Activated CD8-positive, alpha-beta T cell treated with anti-CD3 and anti-CD28 coated beads for 36 hours (primary cell): ENCODE measurements around the gene IYD. TPM values are rescaled to one million over a fixed set of nuclear protein-coding genes. Genes with fewer than 3 reads are reported as not detected.
"Not testable (repeated sequence)": the region's sequence is repeated elsewhere in the genome, so short reads cannot be mapped to it uniquely, and the experiment has no call there.

Source experiments
- ATAC-seq: fragments of 200-7000 bp; cut with Tn5 transposase; one replicate; pipeline ENCODE4 v1.10.0; 2021; ENCODE audit warnings: mild to moderate bottlenecking, moderate library complexity
- CTCF ChIA-PET: fragments of 350-600 bp; sonication (Branson Sonifier 250); formaldehyde crosslinking; loops from one replicate; lab custom pipeline; 2021; ENCODE audit warnings: antibody characterized with exemption; lab: Charles Lee
- POLR2A ChIA-PET: fragments of 350-600 bp; sonication (Branson Sonifier 250); formaldehyde crosslinking; loops from one replicate; lab custom pipeline; 2021; ENCODE audit warnings: antibody characterized with exemption; lab: Charles Lee
- DNase-seq: peaks from one replicate; pipeline ENCODE4 v3.0.0-alpha.2; 2020
- H3K27ac Mint-ChIP-seq: one replicate; pipeline ENCODE4 v1.8.0; 2021; ENCODE audit warnings: mild to moderate bottlenecking, mixed read lengths
- H3K27me3 Mint-ChIP-seq: one replicate; pipeline ENCODE4 v1.8.0; 2021; ENCODE audit warnings: mixed read lengths
- H3K36me3 Mint-ChIP-seq: one replicate; pipeline ENCODE4 v1.8.0; 2021; ENCODE audit warnings: low read depth, mixed read lengths
- H3K4me1 Mint-ChIP-seq: one replicate; pipeline ENCODE4 v1.8.0; 2021; ENCODE audit warnings: low read depth, mixed read lengths
- H3K4me3 Mint-ChIP-seq: one replicate; pipeline ENCODE4 v1.8.0; 2021; ENCODE audit warnings: mild to moderate bottlenecking, moderate library complexity, mixed read lengths
- H3K9me3 Mint-ChIP-seq: one replicate; pipeline ENCODE4 v1.8.0; 2021; ENCODE audit warnings: mixed read lengths
- intact Hi-C: fragments of 100-400 bp; cut with micrococcal nuclease; formaldehyde crosslinking; loops from one replicate; pipeline ENCODE4 v1.10.0; 2022
- total RNA-seq, 2 experiments: library from RNA; stranded (reverse); gene quantifications; one replicate each; pipeline ENCODE4 v1.2.3, GENCODE V29; 2021
- TF ChIP-seq, protein P1 (sequence below): fragments of 200-600 bp; IDR thresholded peaks from one replicate; pipeline ENCODE4 v1.8.0; 2022; ENCODE audit warnings: antibody characterized with exemption, mild to moderate bottlenecking

Gene IYD
- total RNA-seq, 2 experiments from 2014 or later = not detected

DNA sequence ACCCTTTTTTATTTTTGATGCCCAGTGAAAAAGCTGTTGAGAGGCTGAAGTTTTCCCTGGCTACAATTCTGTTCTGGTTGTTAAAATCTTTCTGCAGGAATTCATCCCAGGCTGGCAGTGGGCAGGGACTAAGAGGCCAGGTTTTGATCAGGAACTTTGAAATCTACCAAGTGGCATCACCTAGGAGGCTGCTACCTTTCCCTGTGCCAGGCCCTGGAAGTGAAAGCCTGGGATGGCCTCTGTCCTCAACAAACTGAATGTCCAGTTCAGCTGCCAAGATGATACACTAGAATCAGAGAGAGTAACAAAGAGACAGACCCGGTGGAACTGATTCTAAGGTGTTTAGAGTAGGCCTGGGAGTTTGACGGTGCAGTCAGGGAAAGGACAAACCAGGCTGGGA lies 596 bp downstream of the IYD start:
- H3K36me3 Mint-ChIP-seq = no peaks in the 10 kb centered on the region
- no peak overlapping the region for H3K4me3 Mint-ChIP-seq
- TF ChIP-seq, protein P1, sequence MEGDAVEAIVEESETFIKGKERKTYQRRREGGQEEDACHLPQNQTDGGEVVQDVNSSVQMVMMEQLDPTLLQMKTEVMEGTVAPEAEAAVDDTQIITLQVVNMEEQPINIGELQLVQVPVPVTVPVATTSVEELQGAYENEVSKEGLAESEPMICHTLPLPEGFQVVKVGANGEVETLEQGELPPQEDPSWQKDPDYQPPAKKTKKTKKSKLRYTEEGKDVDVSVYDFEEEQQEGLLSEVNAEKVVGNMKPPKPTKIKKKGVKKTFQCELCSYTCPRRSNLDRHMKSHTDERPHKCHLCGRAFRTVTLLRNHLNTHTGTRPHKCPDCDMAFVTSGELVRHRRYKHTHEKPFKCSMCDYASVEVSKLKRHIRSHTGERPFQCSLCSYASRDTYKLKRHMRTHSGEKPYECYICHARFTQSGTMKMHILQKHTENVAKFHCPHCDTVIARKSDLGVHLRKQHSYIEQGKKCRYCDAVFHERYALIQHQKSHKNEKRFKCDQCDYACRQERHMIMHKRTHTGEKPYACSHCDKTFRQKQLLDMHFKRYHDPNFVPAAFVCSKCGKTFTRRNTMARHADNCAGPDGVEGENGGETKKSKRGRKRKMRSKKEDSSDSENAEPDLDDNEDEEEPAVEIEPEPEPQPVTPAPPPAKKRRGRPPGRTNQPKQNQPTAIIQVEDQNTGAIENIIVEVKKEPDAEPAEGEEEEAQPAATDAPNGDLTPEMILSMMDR = no peak
- intact Hi-C loops = no loop called here
- CTCF ChIA-PET = no interaction called here
- H3K9me3 Mint-ChIP-seq = no peaks in the 10 kb centered on the region
- POLR2A ChIA-PET = no interaction called here
- no peak for DNase-seq
- H3K4me1 Mint-ChIP-seq = no peaks in the 10 kb centered on the region
- ATAC-seq = no peak
- no peak overlapping the region for H3K27ac Mint-ChIP-seq
- no peaks in the 10 kb centered on the region for H3K27me3 Mint-ChIP-seq

DNA sequence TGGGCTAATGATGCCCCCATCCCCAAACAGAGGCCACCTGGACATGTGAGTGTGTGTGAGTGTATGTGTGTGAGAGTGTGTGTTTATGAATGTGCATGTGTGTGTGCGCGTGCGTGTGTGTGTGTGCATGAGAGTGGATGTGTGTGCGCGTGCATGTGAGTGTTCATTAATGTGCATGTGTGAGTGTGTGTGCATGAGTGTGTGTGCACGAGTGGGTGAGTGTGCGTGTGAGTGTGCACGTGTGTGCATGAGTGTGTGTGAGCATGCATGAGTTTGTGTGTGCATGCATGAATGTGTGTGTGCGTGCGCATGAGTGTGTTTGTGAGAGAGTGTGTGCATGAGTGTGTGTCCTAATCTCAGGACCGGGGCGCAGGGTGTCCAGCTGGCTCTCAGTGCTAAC lies 1.3 kb downstream of the IYD start:
- ATAC-seq = no peak

DNA sequence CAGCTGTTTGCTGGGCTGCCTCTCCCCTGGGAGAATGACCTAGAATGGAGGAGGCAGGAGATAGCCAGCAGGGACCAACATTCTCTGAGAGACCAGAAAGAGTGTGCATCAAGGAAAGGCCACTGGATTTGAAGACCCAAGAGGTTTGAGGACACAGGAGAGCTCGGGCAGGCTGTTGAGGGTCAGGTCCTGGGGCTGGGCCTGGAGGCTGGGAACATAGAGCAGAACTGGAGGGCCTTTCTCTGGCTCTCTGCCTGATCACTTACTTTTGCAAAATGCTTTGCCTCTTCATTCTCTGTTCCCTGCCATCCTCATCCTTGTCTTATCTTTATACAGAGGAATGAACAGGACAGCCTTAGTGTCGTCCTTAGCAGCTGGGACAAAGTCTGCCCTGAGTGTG lies 2.5 kb downstream of the IYD start:
- TF ChIP-seq, protein P1 = no peak
- Mint-ChIP-seq H3K27me3 (peaks cover 2% of the 10 kb centered on the region), H3K36me3 (no peaks in the 10 kb centered on the region)

More for the DNA sequence above, 1.3 kb downstream of the IYD start:
- CTCF ChIA-PET = no interaction called here
- H3K27me3 Mint-ChIP-seq = peaks cover 2% of the 10 kb centered on the region
- no peak overlapping the region for H3K27ac Mint-ChIP-seq
- intact Hi-C loops = no loop called here
- no peak overlapping the region for H3K4me3 Mint-ChIP-seq
- H3K36me3 Mint-ChIP-seq = no peaks in the 10 kb centered on the region
- no peaks in the 10 kb centered on the region for H3K9me3 Mint-ChIP-seq
- no peaks in the 10 kb centered on the region for H3K4me1 Mint-ChIP-seq
- POLR2A ChIA-PET = no interaction called here
- no peak for DNase-seq
- TF ChIP-seq, protein P1 = no peak

DNA sequence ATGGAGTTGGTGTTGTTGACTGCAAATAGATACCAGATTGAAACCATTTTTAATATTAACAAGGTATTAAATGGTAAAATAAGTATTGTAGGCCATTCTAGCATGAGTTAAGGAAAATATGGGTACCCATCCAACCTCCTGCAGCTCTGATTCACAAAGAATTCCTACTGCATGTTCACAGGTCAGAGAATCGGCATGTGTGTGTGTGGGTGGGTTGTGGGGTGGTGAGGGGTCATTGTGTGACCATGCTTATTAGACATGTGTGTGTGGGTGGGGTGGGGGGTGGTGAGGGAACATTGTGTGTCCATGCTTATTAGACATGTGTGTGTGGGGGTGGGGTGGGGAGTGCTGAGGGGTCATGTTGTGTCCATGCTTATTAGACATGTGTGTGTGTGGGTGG lies 3.2 kb downstream of the IYD start:
- no peak for DNase-seq
- CTCF ChIA-PET = interaction anchor here (1.6 to 1.7 kb wide), 2 partner anchors 24 to 291 kb away, joined by 5 to 7 read pairs; no protein-coding TSS in a partner anchor
- POLR2A ChIA-PET = no interaction called here
- intact Hi-C loops = no loop called here
- peaks cover 5% of the 10 kb centered on the region for H3K27me3 Mint-ChIP-seq
- TF ChIP-seq, protein P1 = no peak
- H3K4me1 Mint-ChIP-seq = no peaks in the 10 kb centered on the region
- H3K4me3 Mint-ChIP-seq = no peak overlapping the region
- no peaks in the 10 kb centered on the region for H3K36me3 Mint-ChIP-seq
- no peak overlapping the region for H3K27ac Mint-ChIP-seq
- H3K9me3 Mint-ChIP-seq = no peaks in the 10 kb centered on the region
- no peak for ATAC-seq

More for the DNA sequence above, 2.5 kb downstream of the IYD start:
- POLR2A ChIA-PET = no interaction called here
- Mint-ChIP-seq H3K9me3 (no peaks in the 10 kb centered on the region), H3K4me1 (no peaks in the 10 kb centered on the region), H3K27ac (no peak overlapping the region), H3K4me3 (no peak overlapping the region)
- intact Hi-C loops = no loop called here
- DNase-seq (no peak), ATAC-seq (no peak)
- CTCF ChIA-PET = interaction anchor here (1.0 to 1.7 kb wide), 3 partner anchors 13 to 291 kb away, joined by 3 to 7 read pairs (median 5); no protein-coding TSS in a partner anchor

DNA sequence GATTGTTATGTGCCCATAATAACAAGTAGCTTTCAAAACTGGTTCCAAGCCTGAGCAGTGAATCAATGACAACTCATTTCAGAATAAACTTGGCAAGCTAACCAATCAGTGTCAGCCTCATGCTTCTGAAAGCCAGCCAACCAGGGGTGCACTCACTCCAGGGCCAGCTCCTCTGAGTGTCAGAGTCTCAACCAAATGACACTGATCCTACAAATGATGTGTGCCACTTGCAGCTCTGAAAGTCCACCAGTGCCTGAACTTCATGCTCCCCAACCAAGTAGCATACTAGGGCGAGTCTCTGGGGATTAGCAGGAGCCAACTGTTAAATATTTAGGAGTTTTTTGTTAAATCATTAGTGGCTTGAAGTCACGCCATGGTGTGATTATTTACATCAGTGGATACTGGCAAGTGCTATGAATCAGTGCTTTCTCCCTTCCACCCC lies 4.5 kb downstream of the IYD start:
- ATAC-seq (peak; percentile 45), DNase-seq (no peak)
- Mint-ChIP-seq H3K9me3 (no peaks in the 10 kb centered on the region), H3K27me3 (peaks cover 5% of the 10 kb centered on the region), H3K4me1 (no peaks in the 10 kb centered on the region), H3K4me3 (no peak overlapping the region), H3K36me3 (no peaks in the 10 kb centered on the region), H3K27ac (no peak overlapping the region)
- TF ChIP-seq, protein P1 = no peak
- intact Hi-C loops = no loop called here
- ChIA-PET CTCF (interaction anchor here (1.1 kb wide), 2 partner anchors 21 to 22 kb away, joined by 3 to 7 read pairs; no protein-coding TSS in a partner anchor), POLR2A (no interaction called here)

DNA sequence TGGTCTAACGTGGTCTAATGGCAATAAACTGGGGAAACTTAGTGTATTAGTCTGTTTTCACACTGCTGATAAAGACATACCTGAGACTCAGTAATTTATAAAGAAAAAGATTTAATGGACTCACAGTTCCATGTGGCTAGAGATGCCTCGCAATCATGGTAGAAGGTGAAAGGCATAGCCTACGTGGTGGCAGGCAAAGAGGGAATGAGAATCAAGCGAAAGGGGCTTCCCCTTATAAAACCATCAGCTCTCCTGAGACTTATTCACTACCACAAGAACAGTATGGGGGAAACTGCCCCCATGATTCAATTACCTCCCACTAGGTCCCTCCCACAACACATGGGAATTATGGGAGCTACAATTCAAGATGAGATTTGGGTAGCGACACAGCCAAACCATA lies 5.5 kb downstream of the IYD start:
- H3K27me3 Mint-ChIP-seq = peaks cover 11% of the 10 kb centered on the region
- H3K9me3 Mint-ChIP-seq, H3K4me3 Mint-ChIP-seq, POLR2A ChIA-PET, H3K36me3 Mint-ChIP-seq, intact Hi-C loops, ATAC-seq, DNase-seq, H3K27ac Mint-ChIP-seq, H3K4me1 Mint-ChIP-seq: not testable (repeated sequence)
- CTCF ChIA-PET = interaction anchor here (1.8 kb wide), 1 partner anchor 10 kb away, joined by 4 read pairs; no protein-coding TSS in a partner anchor
